H1 (cell line): ENCODE data around the gene TMEM187. TPM values are rescaled to one million over a fixed set of nuclear protein-coding genes. Genes with fewer than 3 reads are reported as not detected.

ENCODE experiments used
- BACH1 ChIP-seq: IDR thresholded peaks from 2 replicates; pipeline ENCODE4 v1.6.1; 2012; ENCODE audit warnings: low read length, improper control_type of control experiment
- BCL11A ChIP-seq, 2 experiments: IDR thresholded peaks; one replicate each; pipeline ENCODE4 v1.6.1; 2011; ENCODE audit warnings: low read depth in 2 of 2, low read length in 2 of 2, mild to moderate bottlenecking in 2 of 2
- CTBP2 ChIP-seq: IDR thresholded peaks from 2 replicates; pipeline ENCODE4 v1.7.0; 2011; ENCODE audit warnings: borderline replicate concordance, mild to moderate bottlenecking, moderate library complexity, mixed read lengths, low read length; ENCODE audit not compliant: insufficient read depth, insufficient read length
- HDAC2 ChIP-seq, 2 experiments: fragments of 300-600 bp in 1 of 2; sonication (generic) in 1 of 2; IDR thresholded peaks; 2 replicates each; pipeline ENCODE4 v1.6.1; 2011 to 2012; ENCODE audit warnings: low read depth in 2 of 2, low read length in 2 of 2, mild to moderate bottlenecking in 2 of 2, moderate library complexity in 2 of 2, borderline replicate concordance in 1 of 2, inconsistent platforms in 1 of 2
- KDM5A ChIP-seq: fragments of 200-600 bp; IDR thresholded peaks from 2 replicates; pipeline ENCODE4 v1.7.1; 2012; ENCODE audit warnings: mild to moderate bottlenecking, low read length, inconsistent platforms, mixed read lengths
- POLR2AphosphoS5 ChIP-seq: IDR thresholded peaks from 2 replicates; pipeline ENCODE4 v1.6.1; 2011; ENCODE audit warnings: low read depth, low read length
- SAP30 ChIP-seq: fragments of 300-600 bp; sonication (generic); IDR thresholded peaks from 2 replicates; pipeline ENCODE4 v1.7.1; 2012; ENCODE audit warnings: low read length, moderate library complexity, mild to moderate bottlenecking, inconsistent platforms; ENCODE audit not compliant: insufficient read depth, insufficient replicate concordance
- SIN3A ChIP-seq, 2 experiments: IDR thresholded peaks in 1 of 2; conservative IDR thresholded peaks in 1 of 2; 2 replicates each; pipeline ENCODE4 v1.6.1; 2011 to 2012; ENCODE audit warnings: low read length in 2 of 2, improper control_type of control experiment in 1 of 2, low read depth in 1 of 2, mild to moderate bottlenecking in 1 of 2
- SIRT6 ChIP-seq: IDR thresholded peaks from one replicate; pipeline ENCODE4 v1.7.1; 2012; ENCODE audit warnings: low read length, inconsistent platforms
- SUZ12 ChIP-seq: fragments of 200-600 bp; sonication (generic); IDR thresholded peaks from 2 replicates; pipeline ENCODE4 v1.6.1; 2012; ENCODE audit warnings: mild to moderate bottlenecking, inconsistent platforms, low read length, moderate library complexity, mixed read lengths
- TCF12 ChIP-seq: IDR thresholded peaks from 2 replicates; pipeline ENCODE4 v1.6.1; 2011; ENCODE audit warnings: low read depth, mild to moderate bottlenecking, low read length
- TEAD4 ChIP-seq: IDR thresholded peaks from 2 replicates; pipeline ENCODE4 v1.6.1; 2012; ENCODE audit warnings: low read depth, low read length, inconsistent platforms, mixed read lengths
- YY1 ChIP-seq: IDR thresholded peaks from 2 replicates; pipeline ENCODE4 v1.6.1; 2011; ENCODE audit warnings: low read depth, mild to moderate bottlenecking, low read length
- polyA plus RNA-seq, 7 experiments: library from polyadenylated mRNA; depleted of rRNA in 3 of 7; stranded (reverse) in 5 of 7; unstranded in 2 of 7; fragments of >200 nt in 5 of 7; fragments of 200-250 nt in 2 of 7; gene quantifications; 1 replicate in 5 of 7; 2 replicates in 1 of 7; 4 replicates in 1 of 7; pipeline versions ENCODE4 v1.2.1 to v1.2.3, GENCODE V29; 2011 to 2013; ENCODE audit warnings: missing spikeins in 2 of 7, mixed read lengths in 2 of 7
- total RNA-seq: library from RNA; stranded (reverse); fragmentation: NEBNext Ultra II Directional; extraction: Animal tissue kit (Norgen Biotek cat#: 25700); gene quantifications from 2 replicates; pipeline ENCODE4 v1.2.1, GENCODE V29; 2021
- TF ChIP-seq, protein P1 (sequence below): IDR thresholded peaks from 2 replicates; pipeline ENCODE4 v1.6.1; 2011; ENCODE audit warnings: low read depth, mild to moderate bottlenecking, low read length; ENCODE audit not compliant: insufficient read depth
- TF ChIP-seq, protein P2 (sequence below): IDR thresholded peaks from 2 replicates; pipeline ENCODE4 v1.6.1; 2012; ENCODE audit warnings: inconsistent platforms

TMEM187 gene
- total and polyA plus RNA-seq, 2 of the 8 experiments (the other 6 are each of a cell fraction or from before 2014, with no cell fraction given): 5.0 to 14.5 TPM

DNA sequence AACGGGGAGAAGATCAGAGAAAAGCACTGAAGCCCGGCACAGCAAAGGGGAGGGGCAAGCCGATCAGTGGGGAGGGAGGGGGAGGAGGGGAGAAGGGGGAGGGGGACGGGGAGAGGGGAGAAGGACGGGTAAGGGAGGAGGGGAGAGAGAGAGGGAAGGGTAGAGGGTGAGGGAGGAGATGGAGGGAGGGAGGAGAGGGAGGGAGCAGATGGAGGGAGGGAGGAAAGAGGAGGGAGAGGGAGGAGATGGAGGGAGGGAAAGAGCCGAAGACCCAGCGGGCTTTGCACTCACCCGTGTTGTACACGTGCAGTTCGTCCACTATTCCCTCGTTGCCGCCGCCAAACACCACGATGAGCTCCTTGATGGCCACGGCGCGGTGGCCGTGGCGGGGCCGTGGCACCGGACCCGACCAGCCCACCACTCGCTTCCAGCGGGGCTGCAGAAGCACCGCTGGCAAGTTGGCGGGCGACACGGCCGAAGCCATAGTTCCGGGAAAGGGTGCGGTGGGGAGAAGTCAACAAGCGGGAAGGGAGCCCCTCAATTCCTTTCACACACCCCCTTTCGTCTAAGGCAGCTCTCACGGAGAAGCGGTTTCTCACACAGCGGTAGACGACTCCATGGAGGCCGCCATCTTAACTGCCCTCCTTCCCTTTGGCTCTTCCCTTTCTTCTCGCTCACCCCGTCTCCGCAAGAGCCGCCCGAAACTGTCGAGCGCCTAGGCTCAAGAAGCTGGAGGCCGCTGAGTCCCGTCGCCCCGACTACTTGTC, 2.0 kb upstream of the TMEM187 start (continued):
- TF ChIP-seq BACH1: no peak
- TF ChIP-seq KDM5A: peak; percentile 45; the same call in 1 of the 2 replicates
- no peak for TF ChIP-seq HDAC2 (IDR thresholded peaks at IDR 0.05; ENCODE audit: borderline replicate concordance in 1 of 2, low read depth in 2 of 2, low read length in 2 of 2)
- peak; percentile 83; the same call in 1 of the 2 replicates for TF ChIP-seq POLR2AphosphoS5
- no peak for TF ChIP-seq BCL11A (IDR thresholded peaks at IDR 0.05; ENCODE audit: low read depth in 2 of 2, low read length in 2 of 2)
- TF ChIP-seq, protein P1, sequence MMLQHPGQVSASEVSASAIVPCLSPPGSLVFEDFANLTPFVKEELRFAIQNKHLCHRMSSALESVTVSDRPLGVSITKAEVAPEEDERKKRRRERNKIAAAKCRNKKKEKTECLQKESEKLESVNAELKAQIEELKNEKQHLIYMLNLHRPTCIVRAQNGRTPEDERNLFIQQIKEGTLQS: no peak
- TF ChIP-seq TCF12: no peak
- peak; percentile 52 for TF ChIP-seq CTBP2
- no peak for TF ChIP-seq SIRT6
- peak; percentile 52 to 72; a peak in 2 of 4 replicates for TF ChIP-seq SIN3A (conservative IDR thresholded peaks at IDR 0.05 in 1 of 2, IDR thresholded peaks at IDR 0.05 in 1 of 2; ENCODE audit: low read depth in 1 of 2, low read length in 2 of 2)
- peak; percentile 91; the same call in 1 of the 2 replicates for TF ChIP-seq YY1
- TF ChIP-seq, protein P2, sequence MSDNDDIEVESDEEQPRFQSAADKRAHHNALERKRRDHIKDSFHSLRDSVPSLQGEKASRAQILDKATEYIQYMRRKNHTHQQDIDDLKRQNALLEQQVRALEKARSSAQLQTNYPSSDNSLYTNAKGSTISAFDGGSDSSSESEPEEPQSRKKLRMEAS: 0 out of 2 replicates have a peak, but pooled peaks have one; percentile 56
- TF ChIP-seq SUZ12: no peak
- TF ChIP-seq SAP30: no peak
- no peak for TF ChIP-seq TEAD4
